OCI-LY3 (cell line): ENCODE measurements around the gene TFPI.

Experiments
- EZH2phosphoT487 ChIP-seq: fragments of 200-600 bp; shearing (Covaris generic); IDR thresholded peaks from 2 replicates; pipeline ENCODE4 v1.6.1; 2018; ENCODE audit warnings: antibody characterized with exemption, mixed run types, low read depth
- TF ChIP-seq, protein P1 (sequence below): fragments of 200-600, 300-600 bp; sonication (generic); IDR thresholded peaks from 2 replicates; pipeline ENCODE4 v1.5.1; 2014; ENCODE audit warnings: antibody characterized with exemption, low read length, low read depth

- TF ChIP-seq, protein P1, sequence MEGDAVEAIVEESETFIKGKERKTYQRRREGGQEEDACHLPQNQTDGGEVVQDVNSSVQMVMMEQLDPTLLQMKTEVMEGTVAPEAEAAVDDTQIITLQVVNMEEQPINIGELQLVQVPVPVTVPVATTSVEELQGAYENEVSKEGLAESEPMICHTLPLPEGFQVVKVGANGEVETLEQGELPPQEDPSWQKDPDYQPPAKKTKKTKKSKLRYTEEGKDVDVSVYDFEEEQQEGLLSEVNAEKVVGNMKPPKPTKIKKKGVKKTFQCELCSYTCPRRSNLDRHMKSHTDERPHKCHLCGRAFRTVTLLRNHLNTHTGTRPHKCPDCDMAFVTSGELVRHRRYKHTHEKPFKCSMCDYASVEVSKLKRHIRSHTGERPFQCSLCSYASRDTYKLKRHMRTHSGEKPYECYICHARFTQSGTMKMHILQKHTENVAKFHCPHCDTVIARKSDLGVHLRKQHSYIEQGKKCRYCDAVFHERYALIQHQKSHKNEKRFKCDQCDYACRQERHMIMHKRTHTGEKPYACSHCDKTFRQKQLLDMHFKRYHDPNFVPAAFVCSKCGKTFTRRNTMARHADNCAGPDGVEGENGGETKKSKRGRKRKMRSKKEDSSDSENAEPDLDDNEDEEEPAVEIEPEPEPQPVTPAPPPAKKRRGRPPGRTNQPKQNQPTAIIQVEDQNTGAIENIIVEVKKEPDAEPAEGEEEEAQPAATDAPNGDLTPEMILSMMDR: no peak
- no peak for TF ChIP-seq EZH2phosphoT487
Observed at GRCh38 chr2:187468262-187468661, 86.0 kb downstream of the TFPI start.
